ENCODE results near the gene TTLL13.

- TF ChIP-seq CTCF (IDR thresholded peaks at IDR 0.05): no peak
- TF ChIP-seq POLR2A (IDR thresholded peaks at IDR 0.05): no peak
These were observed 47.4 kb upstream of the TTLL13 start for GRCh38 chr15:90201944-90202375.
